MM.1S (cell line): ENCODE measurements around the gene SMPDL3B.

Experiments
- DNase-seq: peaks from one replicate; pipeline ENCODE4 v3.0.0-alpha.2; 2015
- H2AFZ ChIP-seq: fragments of 300-600 bp; sonication (generic); 2 replicates; pipeline ENCODE4 v1.6.0; 2016; ENCODE audit warnings: antibody characterized with exemption, low read length
- H3F3A ChIP-seq: fragments of 300-600 bp; sonication (generic); 2 replicates; pipeline ENCODE4 v1.6.1; 2016; ENCODE audit warnings: mild to moderate bottlenecking, antibody characterized with exemption, low read length, moderate library complexity, mixed read lengths; ENCODE audit not compliant: insufficient read depth
- H3K27ac ChIP-seq: fragments of 300-600 bp; sonication (generic); 2 replicates; pipeline ENCODE4 v1.5.1; 2016; ENCODE audit warnings: mild to moderate bottlenecking, low read length
- H3K27me3 ChIP-seq: fragments of 300-600 bp; sonication (generic); replicated peaks from 2 replicates; pipeline ENCODE4 v1.6.0; 2016; ENCODE audit warnings: low read length; ENCODE audit not compliant: insufficient read depth
- H3K36me3 ChIP-seq: fragments of 300-600 bp; sonication (generic); replicated peaks from 2 replicates; pipeline ENCODE4 v1.6.1; 2016; ENCODE audit warnings: mild to moderate bottlenecking, low read length, mixed read lengths; ENCODE audit not compliant: insufficient read depth
- H3K4me1 ChIP-seq: fragments of 300-600 bp; sonication (generic); 2 replicates; pipeline ENCODE4 v1.6.1; 2016; ENCODE audit warnings: low read length, mixed read lengths
- H3K4me2 ChIP-seq: fragments of 300-600 bp; sonication (generic); 2 replicates; pipeline ENCODE4 v1.6.0; 2016; ENCODE audit warnings: low read depth, low read length
- H3K4me3 ChIP-seq: fragments of 300-600 bp; sonication (generic); 2 replicates; pipeline ENCODE4 v1.5.1; 2016; ENCODE audit warnings: low read length, mixed read lengths
- H3K79me2 ChIP-seq: fragments of 300-600 bp; sonication (generic); 2 replicates; pipeline ENCODE4 v1.6.1; 2016; ENCODE audit warnings: mixed run types, low read length, mixed read lengths
- H3K9ac ChIP-seq: fragments of 300-600 bp; sonication (generic); 2 replicates; pipeline ENCODE4 v1.6.1; 2016; ENCODE audit warnings: low read length, mixed read lengths
- H3K9me2 ChIP-seq: fragments of 300-600 bp; sonication (generic); replicated peaks from 2 replicates; pipeline ENCODE4 v1.6.1; 2016; ENCODE audit warnings: mild to moderate bottlenecking, low read length, mixed read lengths; ENCODE audit not compliant: insufficient read depth
- H3K9me3 ChIP-seq: fragments of 300-600 bp; sonication (generic); replicated peaks from 2 replicates; pipeline ENCODE4 v1.6.1; 2016; ENCODE audit warnings: mild to moderate bottlenecking, low read length, mixed read lengths; ENCODE audit not compliant: insufficient read depth
- H4K20me1 ChIP-seq: fragments of 300-600 bp; sonication (generic); 2 replicates; pipeline ENCODE4 v1.6.1; 2016; ENCODE audit warnings: mild to moderate bottlenecking, low read length, moderate library complexity, mixed read lengths; ENCODE audit not compliant: insufficient read depth
- CTCF ChIP-seq: fragments of 300-600 bp; sonication (generic); IDR thresholded peaks from 2 replicates; pipeline ENCODE4 v1.5.1; 2016; ENCODE audit warnings: antibody characterized with exemption, low read length, mixed read lengths
- EZH2 ChIP-seq: fragments of 300-600 bp; sonication (generic); optimal IDR thresholded peaks from 2 replicates; pipeline ENCODE3; 2017; ENCODE audit warnings: low read depth, mild to moderate bottlenecking, antibody characterized with exemption, low read length, mixed read lengths
- EZH2phosphoT487 ChIP-seq: fragments of 300-600 bp; sonication (generic); IDR thresholded peaks from 2 replicates; pipeline ENCODE4 v1.6.1; 2018; ENCODE audit warnings: antibody characterized with exemption, low read length

Gene SMPDL3B

GRCh38 chr1:27940870-27941560 is 6.2 kb downstream of the SMPDL3B start:
- no peak overlapping the region for H3K4me2 ChIP-seq
- H3K79me2 ChIP-seq: no peaks in the 10 kb centered on the region
- H3K27me3 ChIP-seq: no peaks in the 10 kb centered on the region
- peaks cover 4% of the 10 kb centered on the region; the same call in 1 of the 2 replicates for H3F3A ChIP-seq
- H2AFZ ChIP-seq: no peak overlapping the region
- no peaks in the 10 kb centered on the region for H3K9me2 ChIP-seq
- no peaks in the 10 kb centered on the region for H4K20me1 ChIP-seq
- no peak overlapping the region for H3K4me3 ChIP-seq
- no peaks in the 10 kb centered on the region for H3K36me3 ChIP-seq
- DNase-seq: no peak
- H3K9me3 ChIP-seq: no peaks in the 10 kb centered on the region
- H3K4me1 ChIP-seq: peaks cover 12% of the 10 kb centered on the region
- H3K27ac ChIP-seq: no peak overlapping the region
- TF ChIP-seq EZH2: no peak
- TF ChIP-seq EZH2phosphoT487: no peak
- TF ChIP-seq CTCF: no peak
- no peak overlapping the region for H3K9ac ChIP-seq

- H3K4me2 ChIP-seq: no peak overlapping the region
- peaks cover 4% of the 10 kb centered on the region; the same call in 1 of the 2 replicates for H3F3A ChIP-seq
- no peak overlapping the region for H2AFZ ChIP-seq
- H3K79me2 ChIP-seq: no peaks in the 10 kb centered on the region
- no peaks in the 10 kb centered on the region for H4K20me1 ChIP-seq
- no peak overlapping the region for H3K4me3 ChIP-seq
- H3K9me2 ChIP-seq: no peaks in the 10 kb centered on the region
- H3K9me3 ChIP-seq: no peaks in the 10 kb centered on the region
- TF ChIP-seq EZH2phosphoT487: no peak
- TF ChIP-seq CTCF: no peak
- no peak for TF ChIP-seq EZH2
- no peak for DNase-seq
- no peak overlapping the region for H3K9ac ChIP-seq
- no peaks in the 10 kb centered on the region for H3K36me3 ChIP-seq
- no peak overlapping the region for H3K27ac ChIP-seq
- no peaks in the 10 kb centered on the region for H3K27me3 ChIP-seq
- peaks cover 12% of the 10 kb centered on the region for H3K4me1 ChIP-seq
Observed at GRCh38 chr1:27941671-27942540, 7.1 kb downstream of the SMPDL3B start.

- Histone ChIP-seq H3K36me3 (no peaks in the 10 kb centered on the region), H3K4me3 (no peak overlapping the region), H3K79me2 (no peaks in the 10 kb centered on the region), H3K9me2 (no peaks in the 10 kb centered on the region), H3K27me3 (no peaks in the 10 kb centered on the region), H3K9ac (no peak overlapping the region), H4K20me1 (no peaks in the 10 kb centered on the region), H3F3A (no peaks in the 10 kb centered on the region), H3K4me2 (no peak overlapping the region), H3K27ac (no peak overlapping the region), H3K9me3 (no peaks in the 10 kb centered on the region), H3K4me1 (no peaks in the 10 kb centered on the region), H2AFZ (no peak overlapping the region)
- TF ChIP-seq EZH2 (no peak), CTCF (no peak), EZH2phosphoT487 (no peak)
- no peak for DNase-seq
Observed at GRCh38 chr1:27945020-27945419, 10.2 kb downstream of the SMPDL3B start.
